Stimulated activated CD8-positive, alpha-beta memory T cell treated with anti-CD3 and anti-CD28 coated beads, Interleukin-15, amount 100 ng/mL, for 1 hour (primary cell): ENCODE measurements around the gene ASCL1.
A peak's percentile ranks its signal among the peaks of the same experiment; 100 is the strongest.

Experiments used
- DNase-seq: peaks from one replicate; pipeline ENCODE4 v3.0.0-alpha.2; 2020; ENCODE audit warnings: low read depth

Gene ASCL1

DNA sequence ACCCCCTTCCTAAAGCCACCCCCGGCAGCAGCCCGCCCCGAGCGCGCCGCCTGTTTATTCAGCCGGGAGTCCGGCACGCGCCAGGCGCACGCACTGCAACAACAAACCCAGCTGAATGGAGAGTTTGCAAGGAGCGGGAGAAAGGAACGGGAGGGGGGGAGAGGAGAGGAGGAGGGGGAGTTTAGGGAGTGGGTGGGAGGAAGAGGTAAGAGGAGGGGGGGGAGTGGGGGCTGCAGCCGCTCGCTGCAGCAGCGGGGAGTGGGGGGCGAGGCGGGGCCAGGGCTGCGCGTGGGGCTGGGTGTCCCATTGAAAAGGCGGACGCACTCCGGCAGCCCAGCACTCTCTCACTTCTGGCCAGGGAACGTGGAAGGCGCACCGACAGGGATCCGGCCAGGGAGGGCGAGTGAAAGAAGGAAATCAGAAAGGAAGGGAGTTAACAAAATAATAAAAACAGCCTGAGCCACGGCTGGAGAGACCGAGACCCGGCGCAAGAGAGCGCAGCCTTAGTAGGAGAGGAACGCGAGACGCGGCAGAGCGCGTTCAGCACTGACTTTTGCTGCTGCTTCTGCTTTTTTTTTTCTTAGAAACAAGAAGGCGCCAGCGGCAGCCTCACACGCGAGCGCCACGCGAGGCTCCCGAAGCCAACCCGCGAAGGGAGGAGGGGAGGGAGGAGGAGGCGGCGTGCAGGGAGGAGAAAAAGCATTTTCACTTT, at the start of gene ASCL1:
ASCL1 (plus strand) TSS at position 336 of the 712 bp plus-strand sequence. CDS start 571 bp downstream, outside the sequence.
- DNase-seq, result no peak

DNA sequence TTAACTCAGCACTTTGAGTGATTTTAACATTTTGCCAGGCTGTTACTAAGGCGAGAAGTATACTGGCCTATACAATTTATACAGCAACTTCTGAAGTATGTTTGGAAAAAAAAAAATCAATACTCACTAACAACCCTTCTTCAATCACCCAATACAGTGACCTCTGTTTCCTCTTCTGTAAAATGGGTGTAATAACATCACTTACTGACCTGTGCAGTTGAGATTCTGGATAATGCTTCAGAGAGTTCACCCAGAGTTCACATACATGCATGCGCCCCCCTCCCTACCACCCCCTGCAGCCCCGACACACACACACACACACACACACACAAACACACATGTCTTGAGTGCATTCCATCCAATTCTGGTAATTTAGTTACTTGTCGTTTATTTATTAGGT, 49.6 kb upstream of the ASCL1 start:
- DNase-seq, result no peak

GRCh38 chr12:102910137-102910536, 47.3 kb upstream of the ASCL1 start:
- no peak for DNase-seq

DNA sequence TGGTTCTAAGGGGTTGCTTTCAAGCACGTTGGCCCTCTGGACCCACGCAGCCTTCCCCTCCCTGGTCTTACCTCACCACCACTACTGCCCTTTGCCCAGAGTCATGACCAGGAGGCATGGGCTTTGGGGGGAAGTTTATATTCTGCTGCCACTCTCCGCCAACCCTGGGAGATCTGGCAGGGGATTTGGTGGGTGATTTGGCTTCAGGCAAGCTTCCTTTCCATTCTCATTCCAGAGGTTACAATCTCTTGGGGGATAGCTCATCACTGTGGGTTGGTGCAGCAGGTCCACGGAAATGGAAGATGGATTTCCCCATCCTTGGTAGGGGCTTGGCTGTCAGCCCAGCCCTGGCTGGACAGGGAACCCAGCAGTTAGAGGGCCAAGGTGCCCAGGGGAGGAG, 46.7 kb upstream of the ASCL1 start:
- no peak for DNase-seq

- DNase-seq, result no peak
These were observed 46.2 kb upstream of the ASCL1 start for GRCh38 chr12:102911320-102911719.

- no peak for DNase-seq
These were observed 45.2 kb upstream of the ASCL1 start for GRCh38 chr12:102912258-102912657.

GRCh38 chr12:102913453-102914226, 43.8 kb upstream of the ASCL1 start:
- DNase-seq, result no peak

DNA sequence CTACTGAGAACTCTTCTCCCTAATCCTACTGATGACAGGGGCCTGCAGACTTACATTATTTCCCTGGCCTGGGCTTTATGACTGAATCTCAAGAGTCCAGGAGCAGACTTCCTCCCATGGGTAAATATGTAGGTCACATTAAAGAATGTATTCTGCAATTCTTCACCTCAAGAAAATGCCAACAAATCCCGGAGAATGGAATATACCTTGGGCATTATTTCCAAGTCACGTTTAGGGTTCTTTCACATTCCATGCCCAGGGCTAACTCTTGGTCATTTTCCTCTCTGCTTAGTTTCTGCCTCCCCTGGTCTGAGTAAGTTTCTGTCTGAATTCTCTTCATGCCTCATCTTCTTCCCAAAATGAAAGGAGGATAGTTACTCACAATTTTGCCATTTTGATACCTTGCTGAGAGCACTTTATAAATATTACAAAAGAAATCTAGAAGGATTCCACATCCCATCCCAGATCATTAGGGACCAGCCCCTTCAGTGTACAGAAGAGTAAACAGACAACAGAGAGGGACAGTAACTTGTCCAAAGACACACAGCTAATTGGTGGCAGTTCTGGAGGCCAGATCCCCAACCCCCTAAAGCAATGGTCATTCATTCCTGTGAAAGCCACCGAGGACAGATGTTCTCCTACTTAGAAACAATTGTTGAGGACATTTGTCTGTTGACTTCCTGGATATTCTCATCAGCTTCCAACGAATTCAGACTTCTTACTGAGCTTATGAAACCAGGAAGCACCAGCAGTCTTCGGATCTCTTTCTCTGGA, 41.0 kb upstream of the ASCL1 start:
- DNase-seq, result no peak

DNA sequence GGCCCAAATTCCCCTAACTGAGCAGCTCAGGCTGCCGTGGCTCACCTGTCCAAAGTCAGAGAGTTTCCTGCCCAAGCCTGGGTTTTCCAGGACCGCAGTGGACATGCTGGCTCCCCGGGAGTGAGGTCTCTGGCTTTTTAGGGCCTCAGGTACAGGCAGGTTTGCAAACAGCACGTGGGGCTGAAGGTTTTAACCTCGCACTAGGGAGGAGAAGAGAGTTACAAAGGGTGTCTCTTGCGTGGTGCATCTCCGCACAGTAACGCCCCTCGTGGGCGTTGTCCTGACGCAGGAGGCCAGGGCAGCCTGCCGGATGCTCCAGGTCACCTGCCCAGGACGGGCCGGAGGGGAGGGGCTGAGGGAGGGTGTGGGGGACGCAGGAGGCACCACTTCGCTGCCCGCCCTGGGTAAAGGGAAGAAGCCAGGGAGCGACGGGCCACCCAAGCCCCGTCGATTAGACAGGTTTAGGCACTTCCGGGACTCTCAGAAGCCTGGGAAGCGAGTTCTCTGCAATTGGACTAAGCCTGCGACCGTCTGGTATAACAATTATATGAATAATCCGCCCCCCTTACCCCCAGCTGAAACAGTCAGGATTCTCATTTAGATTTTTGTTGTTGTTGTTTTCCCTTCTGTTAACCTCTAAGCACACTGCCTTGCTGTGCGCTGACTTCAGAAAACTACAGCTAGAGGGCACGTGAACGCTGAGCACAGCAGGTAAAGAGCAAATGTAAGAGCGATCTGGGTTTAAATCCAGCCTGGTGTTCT, 40.3 kb upstream of the ASCL1 start, which contains the start of gene PAH:
PAH (minus strand) TSS at position 219 of the 762 bp plus-strand sequence; CDS start at position 105, 114 bp downstream.
- DNase-seq, result no peak

DNA sequence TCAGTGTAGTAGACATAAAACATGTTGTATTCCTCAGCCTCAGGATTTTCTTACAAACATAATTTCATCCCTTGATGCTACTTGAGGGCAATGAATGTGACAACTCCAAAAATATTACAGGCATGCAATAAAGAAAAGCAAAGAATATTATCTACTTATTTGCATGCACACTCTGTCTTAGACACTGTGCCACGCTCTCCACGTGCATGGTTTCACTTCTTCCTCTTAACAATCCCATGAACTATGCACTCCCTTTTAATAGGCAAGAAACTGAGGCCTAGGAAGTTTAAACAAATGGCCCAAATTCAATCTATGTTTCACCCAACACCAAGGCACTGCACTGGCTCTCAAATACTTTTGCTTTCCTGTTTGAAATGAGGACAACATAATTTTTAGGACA, 38.6 kb upstream of the ASCL1 start:
- no peak for DNase-seq

DNA sequence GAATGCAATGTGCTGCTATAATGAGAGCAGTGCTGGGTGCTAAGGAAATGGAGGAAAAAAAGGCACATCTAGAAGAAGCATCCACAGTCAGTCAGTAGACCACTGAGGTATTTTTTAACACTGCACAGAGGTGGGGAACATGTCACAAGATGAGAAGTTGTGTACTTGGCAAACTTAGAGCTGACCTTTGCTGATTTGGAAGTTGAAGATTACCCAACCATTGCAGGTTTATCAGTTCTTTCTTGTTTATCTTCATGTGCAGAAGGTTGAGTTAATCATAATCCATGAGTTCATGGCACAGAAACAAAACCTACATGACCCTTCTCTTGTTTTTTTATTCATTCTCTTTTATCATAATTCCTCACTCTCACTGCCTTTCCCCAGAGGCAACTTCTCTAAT, 37.2 kb upstream of the ASCL1 start:
- no peak for DNase-seq

DNA sequence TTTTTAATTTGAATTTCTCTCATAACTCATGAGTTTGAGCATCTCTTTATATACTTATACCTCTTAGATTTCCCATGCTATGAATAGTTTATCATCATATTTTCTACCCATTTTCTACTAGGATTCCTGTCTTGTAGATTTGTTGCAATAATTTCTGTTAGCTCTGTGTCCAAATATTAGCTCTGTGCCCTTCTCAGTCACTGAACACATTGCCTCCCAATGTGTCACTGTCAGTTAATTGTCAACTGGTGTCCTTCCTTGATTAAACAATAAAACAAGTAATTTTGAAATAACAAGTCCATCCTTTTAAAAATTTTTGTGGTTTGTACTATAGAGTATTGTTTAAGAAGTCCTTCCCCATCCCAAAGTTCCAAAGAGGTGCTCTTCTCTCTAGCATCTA, 36.2 kb upstream of the ASCL1 start:
- no peak for DNase-seq

GRCh38 chr12:102927220-102927619, 30.3 kb upstream of the ASCL1 start:
- DNase-seq, result no peak

GRCh38 chr12:102933168-102933567, 24.3 kb upstream of the ASCL1 start:
- no peak for DNase-seq

DNA sequence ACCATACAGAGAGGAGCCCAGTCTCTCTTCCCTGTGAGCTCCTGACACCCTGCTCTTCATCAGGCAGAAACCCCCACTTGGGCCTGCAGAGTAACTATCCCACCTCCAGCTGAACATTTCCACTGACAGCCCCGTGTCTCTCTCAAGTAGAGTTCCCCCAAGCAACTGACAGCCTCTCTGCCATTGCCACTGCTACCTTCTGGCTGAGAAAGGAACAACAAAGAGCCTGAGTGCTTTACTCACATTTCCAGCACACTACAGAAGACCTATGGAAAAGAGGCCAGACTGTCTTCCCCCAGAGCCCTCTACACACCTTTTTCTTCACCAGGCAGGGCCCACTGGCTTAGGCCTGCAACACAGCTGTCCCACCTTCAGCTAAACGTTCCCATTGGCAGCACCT, 18.4 kb upstream of the ASCL1 start:
- no peak for DNase-seq

GRCh38 chr12:102939670-102940222, 17.7 kb upstream of the ASCL1 start:
- no peak for DNase-seq

GRCh38 chr12:102946042-102946441, 11.4 kb upstream of the ASCL1 start:
- DNase-seq, result no peak

DNA sequence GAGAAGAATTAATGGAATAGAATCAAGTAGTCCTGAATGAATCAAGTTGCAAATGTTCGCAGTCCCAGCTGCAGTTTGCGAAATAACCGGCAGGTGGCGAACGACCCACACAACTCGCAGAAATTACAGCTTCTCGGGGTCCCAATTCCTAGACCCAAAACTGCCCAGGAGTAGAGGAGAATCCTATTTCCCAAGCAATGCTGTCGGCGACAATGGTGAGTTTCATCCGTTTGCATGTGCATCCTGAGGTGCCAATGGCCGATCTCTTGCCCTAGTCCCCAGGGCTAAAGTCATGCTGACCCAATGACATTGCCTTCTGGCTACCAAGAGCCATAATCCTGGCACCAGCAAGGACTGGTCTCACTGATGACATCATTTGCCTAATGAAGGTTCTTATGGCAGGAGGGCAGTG, 8.5 kb upstream of the ASCL1 start:
- peak; percentile 35 for DNase-seq

GRCh38 chr12:102950107-102950949, 7.1 kb upstream of the ASCL1 start:
- DNase-seq, result no peak

- DNase-seq, result no peak
These were observed 6.4 kb upstream of the ASCL1 start for GRCh38 chr12:102950950-102951619.
